CD4-positive, alpha-beta T cell (primary cell): ENCODE measurements around the gene SH3BGRL2. TPM values are rescaled to one million over a fixed set of nuclear protein-coding genes. Genes with fewer than 3 reads are reported as not detected.
A peak's percentile ranks its signal among the peaks of the same experiment; 100 is the strongest.

Experiments used
- ATAC-seq: fragments of 200-7000 bp; cut with Tn5 transposase; one replicate; pipeline ENCODE4 v1.10.0; 2022; ENCODE audit warnings: mild to moderate bottlenecking; ENCODE audit not compliant: poor library complexity
- CTCF ChIA-PET: fragments of 350-600 bp; sonication (Branson Sonifier 250); formaldehyde crosslinking; loops from one replicate; lab custom pipeline; 2021; ENCODE audit warnings: antibody characterized with exemption, inconsistent platforms; lab: Charles Lee
- POLR2A ChIA-PET: fragments of 350-600 bp; sonication (Branson Sonifier 250); formaldehyde crosslinking; loops from one replicate; lab custom pipeline; 2021; ENCODE audit warnings: antibody characterized with exemption, inconsistent platforms; lab: Charles Lee
- DNase-seq, 14 experiments: peaks; one replicate each; pipeline ENCODE4 v3.0.0-alpha.2; 2013 to 2020; ENCODE audit warnings: mixed read lengths in 2 of 14
- H3K27ac ChIP-seq, 2 donors: one replicate each; pipeline versions ENCODE4 v1.5.1 to v1.7.0; 2013; ENCODE audit warnings: low read length in 2 of 2, low read depth in 1 of 2, mild to moderate bottlenecking in 1 of 2
- H3K27me3 ChIP-seq, 2 experiments: 1 replicate in 1 of 2; 2 replicates in 1 of 2; pipeline versions ENCODE4 v1.6.1 to v1.7.0; 2013; ENCODE audit warnings: low read length in 2 of 2, control low read depth in 1 of 2, mild to moderate bottlenecking in 1 of 2, moderate library complexity in 1 of 2; ENCODE audit not compliant: insufficient read depth in 2 of 2, control insufficient read depth in 1 of 2
- H3K36me3 ChIP-seq: one replicate; pipeline ENCODE4 v1.6.1; 2013; ENCODE audit warnings: low read length, control low read depth; ENCODE audit not compliant: insufficient read depth
- H3K4me1 ChIP-seq: one replicate; pipeline ENCODE4 v1.6.1; 2013; ENCODE audit warnings: low read length, control low read depth; ENCODE audit not compliant: insufficient read depth
- H3K4me3 ChIP-seq: one replicate; pipeline ENCODE4 v1.5.1; 2013; ENCODE audit warnings: mild to moderate bottlenecking, low read length, moderate library complexity
- H3K9me3 ChIP-seq, 2 experiments: 1 replicate in 1 of 2; 2 replicates in 1 of 2; pipeline versions ENCODE4 v1.6.1 to v1.7.0; 2013; ENCODE audit warnings: low read length in 2 of 2, mild to moderate bottlenecking in 2 of 2, control low read depth in 1 of 2, moderate library complexity in 1 of 2; ENCODE audit not compliant: control insufficient read depth in 1 of 2, insufficient read depth in 1 of 2
- H3K27ac Mint-ChIP-seq: one replicate; pipeline ENCODE4 v1.8.0; 2020; ENCODE audit warnings: mixed read lengths
- H3K27me3 Mint-ChIP-seq: one replicate; pipeline ENCODE4 v1.8.0; 2021; ENCODE audit warnings: mixed read lengths
- H3K36me3 Mint-ChIP-seq: one replicate; pipeline ENCODE4 v1.8.0; 2021; ENCODE audit warnings: low read depth, mixed read lengths
- H3K4me1 Mint-ChIP-seq: one replicate; pipeline ENCODE4 v1.8.0; 2021; ENCODE audit warnings: low read depth, mixed read lengths
- H3K4me3 Mint-ChIP-seq: one replicate; pipeline ENCODE4 v1.8.0; 2020; ENCODE audit warnings: mild to moderate bottlenecking, mixed read lengths
- H3K9me3 Mint-ChIP-seq: one replicate; pipeline ENCODE4 v1.8.0; 2020; ENCODE audit warnings: mixed read lengths
- intact Hi-C, 2 experiments: fragments of 100-400 bp; cut with DNase I in 1 of 2; cut with micrococcal nuclease in 1 of 2; formaldehyde crosslinking; loops; one replicate each; pipeline versions ENCODE4 v1.15.1 to v1.9.0; 2023 to 2025; cut with DNase I, micrococcal nuclease
- total RNA-seq, 174 experiments: library from RNA in 2 of 174; stranded (reverse) in 2 of 174; gene quantifications; one replicate each; pipeline ENCODE4 v1.2.3 and lab custom pipeline; 2021 to 2026
- TF ChIP-seq, protein P1 (sequence below): fragments of 200-600 bp; IDR thresholded peaks from one replicate; pipeline ENCODE4 v1.8.0; 2022; ENCODE audit warnings: antibody characterized with exemption, mild to moderate bottlenecking

The SH3BGRL2 gene
- total RNA-seq, 2 experiments from 2014 or later: 0.25 to 0.38 TPM

DNA sequence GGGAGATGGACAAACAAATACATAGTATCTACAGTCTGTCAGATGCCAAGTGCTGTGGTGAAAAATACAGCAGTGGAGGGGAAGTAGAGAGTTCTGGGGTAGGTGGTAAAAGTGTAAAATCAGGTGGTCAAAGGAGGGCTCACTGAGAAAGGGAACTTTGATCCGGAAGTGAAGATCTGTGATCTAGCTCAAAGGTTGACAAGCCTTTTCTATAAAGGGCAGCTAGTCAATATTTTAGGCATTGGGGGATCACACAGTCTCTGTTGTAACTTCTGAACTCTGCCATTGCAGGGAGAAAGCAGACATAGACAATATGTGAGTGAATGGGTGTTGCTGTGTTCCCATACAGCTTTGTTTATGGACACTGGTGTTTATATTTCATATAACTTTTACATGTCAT, 38.6 kb downstream of the SH3BGRL2 start:
- no peak for ATAC-seq
- H3K27me3 ChIP-seq: no peaks in the 10 kb centered on the region
- H3K4me3 Mint-ChIP-seq: no peak overlapping the region
- H3K36me3 Mint-ChIP-seq: peaks cover 3% of the 10 kb centered on the region
- no peak overlapping the region for H3K4me3 ChIP-seq
- H3K27me3 Mint-ChIP-seq: no peaks in the 10 kb centered on the region
- H3K9me3 Mint-ChIP-seq: peaks cover 2% of the 10 kb centered on the region
- no peak overlapping the region for H3K27ac Mint-ChIP-seq
- H3K4me1 Mint-ChIP-seq: peaks cover 66% of the 10 kb centered on the region
- POLR2A ChIA-PET: no interaction called here
- no peaks in the 10 kb centered on the region for H3K36me3 ChIP-seq
- TF ChIP-seq, protein P1, sequence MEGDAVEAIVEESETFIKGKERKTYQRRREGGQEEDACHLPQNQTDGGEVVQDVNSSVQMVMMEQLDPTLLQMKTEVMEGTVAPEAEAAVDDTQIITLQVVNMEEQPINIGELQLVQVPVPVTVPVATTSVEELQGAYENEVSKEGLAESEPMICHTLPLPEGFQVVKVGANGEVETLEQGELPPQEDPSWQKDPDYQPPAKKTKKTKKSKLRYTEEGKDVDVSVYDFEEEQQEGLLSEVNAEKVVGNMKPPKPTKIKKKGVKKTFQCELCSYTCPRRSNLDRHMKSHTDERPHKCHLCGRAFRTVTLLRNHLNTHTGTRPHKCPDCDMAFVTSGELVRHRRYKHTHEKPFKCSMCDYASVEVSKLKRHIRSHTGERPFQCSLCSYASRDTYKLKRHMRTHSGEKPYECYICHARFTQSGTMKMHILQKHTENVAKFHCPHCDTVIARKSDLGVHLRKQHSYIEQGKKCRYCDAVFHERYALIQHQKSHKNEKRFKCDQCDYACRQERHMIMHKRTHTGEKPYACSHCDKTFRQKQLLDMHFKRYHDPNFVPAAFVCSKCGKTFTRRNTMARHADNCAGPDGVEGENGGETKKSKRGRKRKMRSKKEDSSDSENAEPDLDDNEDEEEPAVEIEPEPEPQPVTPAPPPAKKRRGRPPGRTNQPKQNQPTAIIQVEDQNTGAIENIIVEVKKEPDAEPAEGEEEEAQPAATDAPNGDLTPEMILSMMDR: no peak
- H3K27ac ChIP-seq: no peak overlapping the region
- intact Hi-C loops: loop anchor here in 1 of 2 experiments (5.0 kb wide), 1 partner anchor 97 kb away; no protein-coding TSS in a partner anchor
- DNase-seq: no peak
- CTCF ChIA-PET: no interaction called here
- H3K4me1 ChIP-seq: peaks cover 20% of the 10 kb centered on the region
- no peaks in the 10 kb centered on the region for H3K9me3 ChIP-seq

DNA sequence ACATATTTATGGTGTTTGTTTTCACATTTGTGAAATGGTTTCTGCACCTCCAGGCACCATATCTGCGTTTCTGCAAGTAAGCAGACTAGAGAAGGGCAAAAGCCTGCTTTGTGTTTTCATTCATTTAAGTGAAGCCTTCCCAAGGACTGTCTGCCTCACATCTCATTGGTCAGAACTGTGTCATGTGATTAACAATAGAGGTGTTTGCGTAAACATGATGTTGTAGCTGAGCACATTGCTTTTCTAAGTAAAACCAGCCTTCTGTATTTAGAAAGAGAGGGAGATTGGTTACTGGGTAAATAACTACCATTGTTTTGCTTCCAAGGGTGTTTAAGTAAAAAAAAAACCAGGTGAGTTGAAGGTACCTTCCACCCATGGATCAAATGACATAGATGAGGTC, 39.7 kb downstream of the SH3BGRL2 start:
- Mint-ChIP-seq H3K9me3 (peaks cover 2% of the 10 kb centered on the region), H3K4me3 (no peak overlapping the region), H3K27ac (peak overlapping the region; percentile 78), H3K36me3 (peaks cover 3% of the 10 kb centered on the region), H3K4me1 (peaks cover 65% of the 10 kb centered on the region), H3K27me3 (no peaks in the 10 kb centered on the region)
- no peaks in the 10 kb centered on the region for H3K9me3 ChIP-seq
- no peaks in the 10 kb centered on the region for H3K36me3 ChIP-seq
- TF ChIP-seq, protein P1: no peak
- H3K27ac ChIP-seq: no peak overlapping the region
- ATAC-seq (no peak), DNase-seq (no peak)
- ChIA-PET POLR2A (interaction anchor here (1.2 kb wide), 1 partner anchor 592 kb away, joined by 3 read pairs; no protein-coding TSS in a partner anchor), CTCF (no interaction called here)
- no peaks in the 10 kb centered on the region for H3K27me3 ChIP-seq
- H3K4me3 ChIP-seq: no peak overlapping the region
- intact Hi-C loops: loop anchor here in 1 of 2 experiments (5.0 kb wide), 1 partner anchor 98 kb away; no protein-coding TSS in a partner anchor
- peaks cover 19% of the 10 kb centered on the region for H3K4me1 ChIP-seq

DNA sequence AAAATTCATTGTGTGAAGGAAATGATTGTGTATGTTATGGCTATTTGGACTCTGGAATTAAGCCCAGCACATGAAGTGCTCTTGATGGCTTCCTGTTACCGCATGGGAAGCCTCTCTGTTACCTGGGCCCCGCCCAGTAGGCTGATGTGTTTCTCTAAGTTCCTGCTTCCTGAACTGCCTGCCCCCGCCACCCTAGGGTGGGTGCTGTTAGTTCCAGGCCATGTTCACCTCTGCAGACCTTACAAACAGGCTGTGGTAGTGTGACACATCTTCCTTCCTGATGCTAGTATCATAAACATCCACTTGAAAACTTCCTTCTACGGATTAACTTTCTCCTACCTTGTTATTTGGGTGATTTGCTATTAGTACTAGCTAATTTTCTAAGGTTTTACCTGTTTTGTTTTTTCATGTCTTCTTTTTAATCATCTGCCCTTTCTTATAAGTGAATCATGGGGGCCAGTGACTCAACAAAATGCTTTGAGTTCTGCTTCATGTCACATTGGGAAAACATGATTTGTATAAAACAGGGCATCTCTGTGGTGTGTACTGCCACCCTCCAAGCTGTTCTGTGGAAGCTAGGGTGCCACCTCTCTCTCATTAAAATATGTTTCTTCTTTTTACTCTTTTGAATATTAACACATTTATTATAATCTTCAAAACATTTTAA, 40.6 kb downstream of the SH3BGRL2 start:
- intact Hi-C loops: loop anchor here in 1 of 2 experiments (5.0 kb wide), 1 partner anchor 99 kb away; no protein-coding TSS in a partner anchor
- peak overlapping the region; percentile 5 to 7 for H3K27ac ChIP-seq

More for the DNA sequence above, 40.6 kb downstream of the SH3BGRL2 start:
- peak; percentile 1 to 80 (median 45) for DNase-seq
- Mint-ChIP-seq H3K9me3 (peaks cover 2% of the 10 kb centered on the region), H3K27ac (peak overlapping the region; percentile 78), H3K27me3 (no peaks in the 10 kb centered on the region), H3K36me3 (peaks cover 3% of the 10 kb centered on the region), H3K4me3 (peak overlapping the region; percentile 32), H3K4me1 (peaks cover 56% of the 10 kb centered on the region)
- ChIA-PET CTCF (no interaction called here), POLR2A (interaction anchor here (1.1 to 2.0 kb wide), 3 partner anchors 26 to 593 kb away, joined by 3 to 9 read pairs (median 3); no protein-coding TSS in a partner anchor)
- Histone ChIP-seq H3K27me3 (no peaks in the 10 kb centered on the region), H3K36me3 (no peaks in the 10 kb centered on the region), H3K9me3 (no peaks in the 10 kb centered on the region), H3K4me3 (no peak overlapping the region), H3K4me1 (peaks cover 14% of the 10 kb centered on the region)
- peak; percentile 89 for ATAC-seq
- TF ChIP-seq, protein P1: no peak
